Endothelial cell of umbilical vein (primary cell): ENCODE data around the gene FOXP1. TPM values are rescaled to one million over a fixed set of nuclear protein-coding genes. Genes with fewer than 3 reads are reported as not detected.

Experiments used
- BruUV-seq: library from RNA; stranded (reverse); fragments of 400-500 nt; replicated peaks from 2 replicates; lab custom pipeline; 2021; lab: Mats Ljungman, UMichigan
- CTCF ChIA-PET: fragments of 300-600, 350-600 bp; sonication (Branson Sonifier 250); formaldehyde crosslinking; loops from one replicate; lab custom pipeline; 2021; ENCODE audit warnings: antibody characterized with exemption, inconsistent platforms; lab: Charles Lee
- POLR2A ChIA-PET: fragments of 300-600, 350-600 bp; sonication (Branson Sonifier 250); formaldehyde crosslinking; loops from one replicate; lab custom pipeline; 2021; ENCODE audit warnings: antibody characterized with exemption, inconsistent platforms; lab: Charles Lee
- DNase-seq: peaks from one replicate; pipeline ENCODE4 v3.0.0-alpha.2; 2011; ENCODE audit warnings: low read depth, low spot score
- FAIRE-seq: peaks from 2 replicates; lab custom pipeline; 2011; peaks lifted over from hg19 to GRCh38; lab: Jason Lieb, UNC
- H2AFZ ChIP-seq: 2 replicates; pipeline ENCODE4 v1.6.0; 2012; ENCODE audit warnings: low read depth, low read length, control low read depth, inconsistent platforms
- H3K27ac ChIP-seq: 2 replicates; pipeline ENCODE4 v1.5.1; 2011; ENCODE audit warnings: low read depth, mild to moderate bottlenecking, control low read depth, low read length, moderate library complexity; ENCODE audit not compliant: insufficient read depth
- H3K27me3 ChIP-seq, 2 experiments: 2 replicates each; pipeline versions ENCODE4 v1.6.0 to v1.6.1; 2011; ENCODE audit warnings: low read length in 2 of 2, mixed read lengths in 1 of 2; ENCODE audit not compliant: control insufficient read depth in 2 of 2, insufficient read depth in 2 of 2
- H3K36me3 ChIP-seq, 2 experiments: 2 replicates in 1 of 2; 3 replicates in 1 of 2; pipeline ENCODE4 v1.5.1; 2011; ENCODE audit warnings: low read length in 2 of 2, mild to moderate bottlenecking in 1 of 2, moderate library complexity in 1 of 2; ENCODE audit not compliant: control insufficient read depth in 2 of 2, insufficient read depth in 2 of 2; ENCODE audit errors: extremely low read depth in 1 of 2
- H3K4me1 ChIP-seq: 3 replicates; pipeline ENCODE4 v1.5.1; 2011; ENCODE audit warnings: mild to moderate bottlenecking, low read length; ENCODE audit not compliant: control insufficient read depth, insufficient read depth; ENCODE audit errors: extremely low read depth
- H3K4me2 ChIP-seq: 2 replicates; pipeline ENCODE4 v1.6.1; 2011; ENCODE audit warnings: low read length, control low read depth, mixed read lengths; ENCODE audit not compliant: insufficient read depth
- H3K4me3 ChIP-seq, 3 experiments: fragments of 200-600 bp in 1 of 3; sonication (generic), shearing (Covaris generic) in 1 of 3; replicated peaks in 1 of 3; 2 replicates each; pipeline ENCODE4 v1.5.1; 2011 to 2016; ENCODE audit warnings: control low read depth in 3 of 3, low read length in 3 of 3, mild to moderate bottlenecking in 2 of 3, inconsistent platforms in 1 of 3, low read depth in 1 of 3, moderate library complexity in 1 of 3; ENCODE audit not compliant: insufficient read depth in 1 of 3
- H3K79me2 ChIP-seq: 2 replicates; pipeline ENCODE4 v1.6.0; 2012; ENCODE audit warnings: low read length, inconsistent platforms; ENCODE audit not compliant: control insufficient read depth, insufficient read depth
- H3K9ac ChIP-seq: replicated peaks from 2 replicates; pipeline ENCODE3; 2011; ENCODE audit warnings: low read length, control low read depth; ENCODE audit not compliant: insufficient read depth; ENCODE audit errors: extremely low read depth
- H3K9me1 ChIP-seq: replicated peaks from 3 replicates; pipeline ENCODE4 v1.6.0; 2011; ENCODE audit warnings: mild to moderate bottlenecking, low read length; ENCODE audit not compliant: control insufficient read depth, insufficient read depth; ENCODE audit errors: extremely low read depth
- H3K9me3 ChIP-seq: replicated peaks from 2 replicates; pipeline ENCODE4 v1.5.1; 2012; ENCODE audit warnings: low read length, inconsistent platforms; ENCODE audit not compliant: control insufficient read depth, insufficient read depth
- H4K20me1 ChIP-seq: replicated peaks from 2 replicates; pipeline ENCODE3; 2011; ENCODE audit warnings: mild to moderate bottlenecking, low read length; ENCODE audit not compliant: control insufficient read depth, insufficient read depth; ENCODE audit errors: extremely low read depth
- CTCF ChIP-seq, 2 donors: IDR thresholded peaks; 1 replicate in 1 of 2; 2 replicates in 1 of 2; pipeline ENCODE4 v1.5.1; 2011; ENCODE audit warnings: low read length in 2 of 2, mild to moderate bottlenecking in 2 of 2, moderate library complexity in 2 of 2, control low read depth in 1 of 2, inconsistent platforms in 1 of 2, low read depth in 1 of 2; ENCODE audit not compliant: insufficient read depth in 1 of 2; ENCODE audit errors: extremely low read depth in 1 of 2
- EZH2 ChIP-seq: IDR thresholded peaks from 2 replicates; pipeline ENCODE4 v1.6.1; 2012; ENCODE audit warnings: borderline replicate concordance, low read depth, mild to moderate bottlenecking, moderate library complexity, low read length, inconsistent platforms; ENCODE audit not compliant: severe bottlenecking
- FOS ChIP-seq: IDR thresholded peaks from 2 replicates; pipeline ENCODE4 v1.6.1; 2011; ENCODE audit warnings: mild to moderate bottlenecking, low read length, moderate library complexity, borderline replicate concordance; ENCODE audit not compliant: insufficient read depth
- GATA2 ChIP-seq: IDR thresholded peaks from 2 replicates; pipeline ENCODE4 v1.7.0; 2011; ENCODE audit warnings: low read depth, mild to moderate bottlenecking, moderate library complexity, mixed read lengths, low read length; ENCODE audit not compliant: insufficient read length, insufficient read depth
- JUN ChIP-seq: IDR thresholded peaks from 2 replicates; pipeline ENCODE4 v1.6.1; 2011; ENCODE audit warnings: borderline replicate concordance, low read depth; ENCODE audit not compliant: insufficient read length, insufficient read depth
- MAX ChIP-seq: IDR thresholded peaks from 2 replicates; pipeline ENCODE4 v1.6.1; 2011; ENCODE audit not compliant: insufficient read depth, insufficient read length
- MYC ChIP-seq: IDR thresholded peaks from one replicate; pipeline ENCODE4 v1.6.1; 2011; ENCODE audit warnings: mild to moderate bottlenecking, low read depth, low read length
- POLR2A ChIP-seq: IDR thresholded peaks from 2 replicates; pipeline ENCODE4 v1.6.1; 2012; ENCODE audit warnings: low read depth, mild to moderate bottlenecking, control low read depth, low read length
- POLR2AphosphoS5 ChIP-seq: IDR thresholded peaks from 2 replicates; pipeline ENCODE4 v1.6.1; 2012; ENCODE audit warnings: low read depth, mild to moderate bottlenecking, control low read depth, low read length, moderate library complexity; ENCODE audit not compliant: insufficient read depth
- dilution Hi-C: fragments of 300-500 bp; cut with MboI; formaldehyde crosslinking; loops from one replicate; pipeline ENCODE4 v1.15.0; 2019; ENCODE audit warnings: low sequenced_read_pairs; ENCODE audit not compliant: extremely low pct_ligation_motif_present
- intact Hi-C: fragments of 100-400 bp; cut with micrococcal nuclease; formaldehyde crosslinking; loops from one replicate; pipeline ENCODE4 v1.10.0; 2022
- polyA plus RNA-seq, 4 experiments: library from polyadenylated mRNA; depleted of rRNA in 3 of 4; stranded (reverse) in 3 of 4; unstranded in 1 of 4; fragments of >200 nt; gene quantifications; 2 replicates each; pipeline versions ENCODE4 v1.2.1 to v1.2.3, GENCODE V29; 2011 to 2012; ENCODE audit warnings: missing spikeins in 1 of 4
- total RNA-seq: library from RNA; stranded (reverse); gene quantifications from 2 replicates; pipeline ENCODE4 v1.2.3, GENCODE V29; 2021

FOXP1 gene
- total and polyA plus RNA-seq, 2 donors (not counting 3 experiments of a cell fraction or from before 2014, with no cell fraction given), result 41.0 to 107 TPM

- intact Hi-C loops, result loop anchor here (2.0 kb wide), 3 partner anchors 63 to 455 kb away; partner anchors contain the start of gene FOXP1
- Histone ChIP-seq H3K27ac (peak overlapping the region; percentile 40), H3K4me1 (peaks cover 24% of the 10 kb centered on the region), H3K79me2 (peaks cover 31% of the 10 kb centered on the region), H2AFZ (no peak overlapping the region), H3K4me3 (peak overlapping the region in 1 of 3 experiments; percentile 6), H3K9me1 (no peaks in the 10 kb centered on the region), H3K36me3 (no peaks in the 10 kb centered on the region), H3K9me3 (no peaks in the 10 kb centered on the region), H3K4me2 (peak overlapping the region; percentile 97), H3K9ac (peak overlapping the region; percentile 48), H4K20me1 (no peaks in the 10 kb centered on the region), H3K27me3 (no peaks in the 10 kb centered on the region)
- TF ChIP-seq CTCF (IDR thresholded peaks at IDR 0.05; ENCODE audit: extremely low read depth in 1 of 2, insufficient read depth in 1 of 2, low read depth in 1 of 2, low read length in 2 of 2), result no peak
- no peak for TF ChIP-seq MYC
- TF ChIP-seq POLR2A, result no peak
- TF ChIP-seq EZH2, result no peak
- no peak for TF ChIP-seq POLR2AphosphoS5
- TF ChIP-seq GATA2, result no peak
- no peak for TF ChIP-seq JUN
- no peak for TF ChIP-seq MAX
- TF ChIP-seq FOS, result no peak
- no TSS peak for BruUV-seq
- ChIA-PET POLR2A (interaction anchor here (1.5 kb wide), 1 partner anchor 18 kb away, joined by 3 read pairs; no protein-coding TSS in a partner anchor), CTCF (interaction anchor here (1.0 kb wide), 1 partner anchor 553 kb away, joined by 3 read pairs; no protein-coding TSS in a partner anchor)
- dilution Hi-C loops, result no loop called here
- DNase-seq (peak; percentile 49), FAIRE-seq (no peak)
Measured at GRCh38 chr3:71127844-71128243, 455.7 kb downstream of the FOXP1 start.
